PC-9 (cell line): ENCODE results near the gene SELENOW.

Experiments used
- CTCF ChIP-seq: fragments of 200-600 bp; sonication (generic); conservative IDR thresholded peaks from 2 replicates; pipeline ENCODE4 v1.6.1; 2017; ENCODE audit warnings: mixed run types, antibody characterized with exemption, mild to moderate bottlenecking, moderate library complexity
- EZH2 ChIP-seq: fragments of 200-600 bp; sonication (generic); IDR thresholded peaks from 2 replicates; pipeline ENCODE4 v1.8.0; 2017; ENCODE audit warnings: antibody characterized with exemption, low read depth

- TF ChIP-seq CTCF (no peak), EZH2 (no peak)
Observed at GRCh38 chr19:47767349-47767748, 11.2 kb upstream of the SELENOW start.
